ENCODE results near the gene CCDC8.
A peak's percentile ranks its signal among the peaks of the same experiment; 100 is the strongest.
"Not testable (repeated sequence)": the region's sequence is repeated elsewhere in the genome, so short reads cannot be mapped to it uniquely, and the experiment has no call there.

CCDC8 gene, protein sequence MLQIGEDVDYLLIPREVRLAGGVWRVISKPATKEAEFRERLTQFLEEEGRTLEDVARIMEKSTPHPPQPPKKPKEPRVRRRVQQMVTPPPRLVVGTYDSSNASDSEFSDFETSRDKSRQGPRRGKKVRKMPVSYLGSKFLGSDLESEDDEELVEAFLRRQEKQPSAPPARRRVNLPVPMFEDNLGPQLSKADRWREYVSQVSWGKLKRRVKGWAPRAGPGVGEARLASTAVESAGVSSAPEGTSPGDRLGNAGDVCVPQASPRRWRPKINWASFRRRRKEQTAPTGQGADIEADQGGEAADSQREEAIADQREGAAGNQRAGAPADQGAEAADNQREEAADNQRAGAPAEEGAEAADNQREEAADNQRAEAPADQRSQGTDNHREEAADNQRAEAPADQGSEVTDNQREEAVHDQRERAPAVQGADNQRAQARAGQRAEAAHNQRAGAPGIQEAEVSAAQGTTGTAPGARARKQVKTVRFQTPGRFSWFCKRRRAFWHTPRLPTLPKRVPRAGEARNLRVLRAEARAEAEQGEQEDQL

DNA sequence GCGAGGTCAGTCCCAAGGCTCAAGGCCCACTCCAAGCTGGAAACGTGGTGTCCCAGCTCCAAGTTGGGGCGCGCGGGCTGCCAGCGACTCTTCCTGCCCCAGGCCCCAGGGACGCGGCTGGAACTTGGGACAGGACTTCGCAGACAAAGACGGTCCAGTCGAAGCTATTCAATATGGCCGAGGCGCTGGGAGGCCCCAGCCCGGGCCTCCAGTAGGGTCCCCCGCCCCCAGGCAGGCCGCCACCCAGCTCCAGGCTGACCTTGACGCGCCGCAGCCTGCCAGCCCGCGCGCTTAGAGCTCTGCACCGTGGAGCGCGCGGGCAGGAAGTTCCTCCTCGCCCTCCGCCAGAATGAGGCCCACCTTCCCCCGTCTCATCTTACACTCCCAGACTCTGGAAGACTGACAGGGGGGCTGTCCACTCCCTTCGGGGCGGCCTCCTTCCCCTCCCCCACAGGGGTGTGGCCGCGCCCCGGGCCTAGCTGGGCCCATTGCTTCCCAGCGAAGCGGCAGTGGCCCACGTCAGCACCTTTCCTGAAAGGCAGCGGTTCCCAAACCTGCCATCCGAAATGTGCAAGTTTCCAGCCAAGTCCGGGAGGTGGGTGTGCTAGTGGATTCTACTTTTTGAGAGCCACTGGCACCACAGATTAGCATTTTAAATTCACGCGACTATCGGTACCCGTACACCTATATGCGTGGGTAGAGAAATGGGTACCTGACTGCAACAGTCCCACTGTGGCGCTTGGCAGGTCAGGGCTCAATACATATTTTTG, at the start of gene CCDC8:
CCDC8 (minus strand) TSS at position 303 of the 770 bp plus-strand sequence. CDS start 754 bp downstream, outside the sequence.
- DNase-seq (ENCODE audit: low spot score) = peak; percentile 52

DNA sequence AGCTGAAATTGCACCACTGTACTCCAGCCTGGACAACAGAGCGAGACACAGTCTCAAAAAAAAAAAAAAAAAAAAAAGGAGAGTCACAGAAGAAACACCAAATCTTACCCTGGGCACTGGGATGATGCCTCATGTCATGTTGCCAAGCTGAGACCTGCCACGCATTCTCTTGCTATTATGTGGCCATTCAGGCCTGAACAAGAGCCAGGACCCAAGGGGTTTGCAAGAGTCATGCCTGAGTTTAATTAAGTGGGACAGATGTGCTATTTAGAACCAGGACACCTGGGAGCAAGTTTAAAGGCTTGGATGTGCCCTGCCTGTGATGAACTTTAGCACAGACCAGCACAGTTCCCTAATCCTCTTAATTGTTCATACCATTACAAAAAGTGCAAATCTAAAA, 48.2 kb upstream of the CCDC8 start:
- DNase-seq (ENCODE audit: low spot score) = no peak

DNA sequence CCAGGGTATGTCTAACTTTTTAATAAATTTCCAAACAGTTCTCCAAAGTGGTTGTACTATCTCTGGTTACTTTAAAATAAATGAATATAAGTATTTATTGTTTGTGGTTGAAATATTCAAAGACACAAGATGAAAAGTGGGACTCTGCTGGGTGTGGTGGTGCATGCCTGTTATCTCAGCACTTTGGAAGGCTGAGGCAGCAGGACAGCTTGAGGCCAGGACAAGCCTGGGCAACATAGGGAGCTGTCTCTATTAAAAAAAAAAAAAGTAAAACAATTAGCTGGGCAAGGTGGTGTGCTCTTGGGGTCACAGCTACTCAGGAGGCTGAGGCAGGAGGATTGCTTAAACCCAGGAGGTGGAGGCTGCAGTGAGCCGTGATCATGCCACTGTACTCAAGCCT, 47.6 kb upstream of the CCDC8 start:
- DNase-seq (ENCODE audit: low spot score) = no peak

DNA sequence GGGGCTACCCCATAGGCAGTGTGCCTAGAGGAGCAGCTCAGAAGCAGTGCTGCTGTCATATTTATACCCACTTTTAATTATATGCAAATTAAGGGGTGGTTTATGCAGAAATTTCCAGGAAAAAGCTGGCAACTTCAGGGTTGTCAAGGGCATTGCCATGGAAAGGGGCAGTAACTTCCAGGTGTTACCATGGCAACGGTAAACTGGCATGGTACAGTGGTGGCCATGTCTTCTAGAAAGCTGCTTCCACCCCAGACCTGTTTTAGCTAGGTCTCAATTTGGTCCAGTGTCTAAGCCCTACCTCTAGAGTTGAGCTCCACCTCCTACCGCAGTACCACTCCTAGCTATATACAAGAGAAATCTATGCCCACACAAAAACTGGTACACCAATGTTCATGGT, 46.7 kb upstream of the CCDC8 start:
- DNase-seq (ENCODE audit: low spot score) = no peak

DNA sequence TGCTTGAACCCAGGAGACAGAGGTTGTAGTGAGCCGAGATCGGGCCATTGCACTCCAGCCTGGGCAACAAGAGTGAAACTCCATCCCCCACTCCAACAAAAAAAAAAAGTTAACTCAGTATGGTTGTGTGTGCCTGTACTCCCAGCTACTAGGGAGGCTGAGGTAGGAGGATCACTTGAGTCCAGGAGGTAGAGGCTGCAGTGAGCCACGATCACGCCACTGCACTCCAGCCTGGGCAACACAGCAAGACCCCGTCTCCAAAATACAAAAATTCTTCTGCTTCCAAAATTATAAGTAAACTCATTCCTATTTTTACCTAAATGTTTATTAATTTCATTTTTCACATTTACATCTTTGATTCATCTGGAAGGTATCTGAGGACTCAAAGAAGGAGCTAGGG, 43.6 kb upstream of the CCDC8 start:
- no peak for DNase-seq (ENCODE audit: low spot score)

DNA sequence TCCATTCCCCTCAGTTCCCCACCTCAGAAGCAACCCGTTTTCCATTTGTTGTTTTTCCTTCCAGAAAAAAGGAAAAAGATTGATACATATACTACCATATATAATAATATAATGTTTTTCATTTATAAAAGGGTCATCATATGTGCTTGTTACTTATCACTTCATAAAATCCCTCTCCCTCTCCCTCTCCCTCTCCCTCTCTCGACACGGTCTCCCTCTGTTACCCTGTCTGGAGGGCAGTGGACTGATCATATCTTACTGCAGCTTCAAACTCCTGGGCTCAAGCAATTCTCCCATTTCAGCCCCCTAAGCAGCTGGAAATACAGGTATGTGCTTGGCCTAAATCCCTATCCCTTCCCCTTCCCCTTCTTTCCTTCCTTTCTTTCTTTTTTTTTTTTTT, 40.9 kb upstream of the CCDC8 start:
- DNase-seq (ENCODE audit: low spot score) = no peak

DNA sequence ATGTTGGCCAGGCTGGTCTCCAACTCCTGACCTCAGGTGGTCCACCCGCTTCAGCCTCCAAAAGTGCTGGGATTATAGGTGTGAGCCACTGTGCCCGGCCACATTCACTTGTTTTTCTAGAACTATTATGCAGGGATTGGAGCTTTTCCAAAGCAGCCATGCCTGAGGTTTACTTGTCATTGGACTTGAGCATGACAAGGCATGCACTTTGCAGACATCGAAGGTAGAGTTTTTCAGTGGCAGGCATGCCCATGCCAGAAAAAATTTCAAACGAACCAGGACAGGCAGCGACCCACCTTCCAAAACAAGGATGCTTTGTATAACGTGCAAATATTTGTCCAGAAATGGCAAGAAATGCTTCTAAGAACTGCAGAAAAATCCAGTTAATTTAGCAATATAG, 40.3 kb upstream of the CCDC8 start:
- DNase-seq (ENCODE audit: low spot score) = no peak

DNA sequence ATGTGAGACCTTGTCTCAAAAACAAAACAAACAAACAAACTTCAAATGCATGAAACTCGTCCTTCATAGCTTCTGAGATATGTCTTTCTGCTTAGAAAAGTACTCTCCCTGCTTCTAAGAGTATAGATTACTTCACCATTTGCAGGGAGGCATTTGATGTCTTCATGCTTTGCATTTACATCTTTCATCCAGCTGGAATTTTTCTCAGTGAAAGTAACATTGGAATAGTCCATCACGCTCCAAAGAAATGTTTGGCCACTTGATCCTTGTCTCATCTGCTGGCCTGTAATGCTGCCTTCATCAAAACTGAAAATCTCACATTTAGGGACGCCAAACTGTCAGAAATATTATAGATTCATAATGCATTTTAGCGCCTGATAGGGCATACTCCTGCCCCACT, 38.8 kb upstream of the CCDC8 start:
- DNase-seq (ENCODE audit: low spot score) = no peak

DNA sequence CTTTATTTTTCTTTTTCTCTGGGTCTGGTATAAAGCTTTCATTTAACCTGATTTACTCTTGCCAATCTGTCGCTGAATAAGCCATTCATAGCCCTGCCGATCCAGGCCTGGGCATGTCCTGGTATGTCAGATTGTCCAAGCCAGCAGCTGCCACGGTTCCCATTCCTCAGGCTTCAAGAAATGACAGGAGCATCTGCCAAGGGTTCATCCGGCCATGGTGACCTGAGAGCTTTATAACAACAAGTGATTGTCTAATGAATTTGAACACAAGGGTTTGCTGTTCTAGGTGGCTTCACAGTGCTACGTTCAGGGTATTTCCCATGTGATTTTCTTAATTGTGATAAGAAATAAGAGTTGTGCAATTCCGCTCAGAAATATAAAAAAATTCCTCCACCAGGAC, 38.0 kb upstream of the CCDC8 start:
- no peak for DNase-seq (ENCODE audit: low spot score)

DNA sequence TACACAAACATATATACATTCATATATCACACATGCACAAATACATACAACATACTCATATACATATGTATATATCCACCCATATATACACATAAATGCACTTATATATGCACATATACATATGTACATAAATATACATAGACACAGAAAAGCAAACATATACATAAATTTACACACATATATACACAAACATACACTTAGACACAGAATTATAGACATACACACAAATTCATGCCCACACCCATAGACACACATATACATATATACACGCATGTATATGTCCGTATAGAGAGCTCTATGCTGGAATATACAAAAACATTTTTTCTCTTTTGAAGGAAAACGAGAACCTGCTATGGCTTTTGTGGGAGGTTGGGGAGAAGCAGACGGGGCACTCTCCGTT, 37.4 kb upstream of the CCDC8 start:
- no peak for DNase-seq (ENCODE audit: low spot score)

DNA sequence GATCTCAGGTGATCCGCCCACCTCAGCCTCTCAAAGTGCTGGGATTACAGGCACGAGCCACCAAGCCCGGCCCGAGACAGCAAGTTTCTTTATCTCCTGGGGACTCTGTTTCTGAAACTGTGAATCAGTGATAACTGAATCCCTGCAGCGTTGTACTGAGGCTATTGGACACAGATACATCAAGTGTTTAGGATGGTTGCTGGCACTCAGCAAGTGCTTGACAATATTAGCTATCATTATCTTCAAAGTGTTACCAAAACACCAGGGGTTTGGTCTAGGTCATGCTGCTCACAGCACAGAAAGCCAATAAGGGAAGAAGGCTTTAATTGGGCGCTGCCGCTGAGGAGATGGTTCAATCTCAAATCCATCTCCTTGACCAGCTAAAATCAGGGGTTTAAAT, 35.9 kb upstream of the CCDC8 start:
- no peak for DNase-seq (ENCODE audit: low spot score)

DNA sequence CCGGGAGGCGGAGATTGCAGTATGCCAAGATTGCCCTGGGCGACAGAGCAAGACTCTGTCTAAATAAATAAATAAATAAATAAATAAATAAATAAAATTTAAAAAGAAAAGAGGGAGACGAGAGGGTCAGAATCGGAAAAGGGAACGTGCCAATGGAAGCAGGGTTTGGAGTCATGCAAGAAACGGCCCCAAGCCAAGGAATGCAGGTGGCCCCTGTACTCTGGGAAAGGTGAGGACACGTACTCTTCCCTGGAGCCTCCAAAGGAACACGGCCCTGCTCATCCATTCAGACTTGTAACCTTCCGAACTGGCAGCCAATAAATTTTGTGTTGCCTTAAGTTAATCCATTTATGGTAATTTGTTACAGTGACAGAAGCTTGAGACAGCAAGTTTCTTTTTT, 35.2 kb upstream of the CCDC8 start:
- DNase-seq (ENCODE audit: low spot score) = no peak

DNA sequence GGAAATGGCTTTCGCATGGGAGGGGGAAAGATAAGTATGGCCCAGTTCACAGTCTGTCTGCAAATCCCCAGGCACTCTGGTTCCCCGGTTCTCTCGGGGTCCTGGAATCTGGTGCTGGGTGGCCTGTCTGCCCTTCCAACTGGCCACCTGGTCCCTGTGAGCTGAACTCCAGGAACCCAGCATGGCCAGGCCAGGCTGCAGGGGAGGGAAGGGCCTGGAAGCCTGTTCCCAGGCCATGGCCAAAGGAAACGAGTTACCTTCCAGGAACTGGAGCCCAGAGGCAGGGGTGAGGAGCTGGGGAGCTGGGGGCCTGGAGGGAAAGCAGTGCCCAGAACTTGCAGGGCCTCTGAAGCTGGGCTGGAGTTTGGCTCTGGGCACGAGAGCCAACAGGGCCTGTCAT, 34.5 kb upstream of the CCDC8 start:
- DNase-seq (ENCODE audit: low spot score) = no peak

DNA sequence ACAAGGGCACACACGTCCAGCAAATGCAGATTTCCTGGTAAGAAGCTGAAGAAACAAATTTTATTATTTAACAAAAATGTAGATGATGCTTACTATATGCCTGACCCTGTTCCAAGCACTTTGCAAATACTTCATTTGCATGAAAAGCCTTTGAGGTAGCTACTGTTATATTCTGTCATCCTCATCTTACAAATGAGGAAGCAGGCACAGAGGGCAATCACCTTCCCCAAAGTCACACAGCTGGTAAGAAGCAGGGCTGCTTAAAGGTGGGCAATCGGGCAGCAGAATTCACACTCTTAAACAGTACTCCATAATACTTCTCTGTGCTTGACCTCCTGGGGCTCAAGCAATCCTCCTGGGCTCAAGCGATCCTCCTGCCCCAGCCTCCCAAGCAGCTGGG, 33.6 kb upstream of the CCDC8 start:
- no peak for DNase-seq (ENCODE audit: low spot score)

DNA sequence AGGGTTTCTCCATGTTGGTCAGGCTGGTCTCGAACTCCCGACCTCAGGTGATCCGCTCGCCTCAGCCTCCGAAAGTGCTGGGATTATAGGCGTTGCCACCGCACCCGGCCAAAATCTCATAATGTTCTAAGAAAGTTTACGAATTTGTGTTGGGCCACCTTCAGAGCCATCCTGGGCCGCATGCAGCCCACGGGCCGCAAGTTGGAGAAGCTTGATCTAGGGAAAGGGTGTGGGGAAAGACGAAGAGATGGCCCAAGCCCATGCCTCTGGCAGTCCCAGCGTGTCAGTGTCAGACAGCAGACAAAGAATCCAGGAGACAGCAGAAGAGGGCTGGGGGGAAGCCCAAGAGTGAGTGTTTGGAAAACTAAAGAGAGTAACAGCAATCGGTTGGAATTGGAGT, 32.7 kb upstream of the CCDC8 start:
- DNase-seq (ENCODE audit: low spot score) = no peak

DNA sequence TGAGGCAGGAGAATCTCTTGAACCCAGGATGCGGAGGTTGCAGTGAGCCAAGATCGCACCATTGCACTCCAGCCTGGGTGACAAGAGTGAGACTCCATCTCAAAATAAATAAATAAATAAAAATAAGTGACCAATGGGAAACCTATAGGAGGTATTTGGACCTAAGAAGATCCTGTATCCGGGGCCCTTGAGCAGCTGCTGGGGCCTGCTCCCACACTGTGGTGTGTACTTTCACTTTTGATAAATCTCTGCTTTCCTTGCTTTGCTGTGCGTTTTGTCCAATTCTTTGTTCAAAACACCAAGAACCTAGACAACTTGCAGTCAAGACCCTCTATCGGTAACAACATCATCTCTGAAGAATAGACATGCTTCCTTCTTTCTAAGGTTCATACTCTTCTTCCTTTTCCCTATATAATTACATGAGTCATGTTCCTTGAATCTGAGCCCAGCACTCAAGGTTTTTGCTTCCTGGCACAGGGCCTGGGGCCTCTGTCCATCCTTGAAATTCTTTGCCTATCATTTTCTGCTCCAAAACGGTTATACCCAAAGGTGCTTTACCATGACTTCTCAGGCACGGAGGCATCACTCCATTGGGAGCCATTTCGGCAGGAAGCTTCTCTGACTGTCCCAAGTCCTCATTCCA, 29.6 kb upstream of the CCDC8 start:
- DNase-seq (ENCODE audit: low spot score) = no peak

DNA sequence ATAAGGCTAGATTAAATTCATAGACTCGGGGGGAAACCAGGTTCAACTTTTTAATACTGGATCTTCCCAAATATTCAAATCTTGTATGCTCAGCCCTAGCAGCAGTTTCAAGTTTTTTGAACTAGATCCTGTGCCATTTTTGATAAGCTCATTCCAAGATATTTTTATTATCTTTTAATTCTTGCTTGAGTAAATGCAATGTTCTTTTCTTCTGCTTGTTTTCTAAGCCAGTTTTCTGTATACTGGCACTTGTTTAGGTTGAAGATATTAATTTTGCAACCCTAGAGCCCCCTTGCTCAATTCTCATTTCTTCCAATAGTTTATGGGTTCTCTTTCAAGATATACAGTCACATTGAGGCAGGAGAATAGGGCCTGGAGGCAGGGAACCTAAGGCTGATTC, 28.5 kb upstream of the CCDC8 start:
- no peak for DNase-seq (ENCODE audit: low spot score)

DNA sequence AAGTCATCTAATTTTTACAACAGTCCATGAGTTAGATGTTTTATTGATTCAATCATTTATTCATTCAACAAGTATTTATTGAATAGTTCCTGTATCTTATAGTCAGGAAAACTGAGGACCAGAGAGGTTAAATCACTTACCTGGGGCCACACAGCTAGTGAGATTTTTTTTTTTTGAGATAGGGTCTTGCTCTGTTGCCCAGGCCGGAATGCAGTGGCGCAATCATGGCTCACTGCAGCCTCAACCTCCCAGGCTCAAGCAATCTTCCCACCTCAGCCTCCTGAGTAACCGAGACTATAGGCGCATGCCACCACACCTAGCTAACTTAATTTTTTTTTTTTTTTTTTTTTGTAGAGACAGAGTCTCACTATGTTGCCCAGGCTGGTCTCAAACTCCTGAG, 22.3 kb upstream of the CCDC8 start:
- DNase-seq (ENCODE audit: low spot score) = not testable (repeated sequence)

DNA sequence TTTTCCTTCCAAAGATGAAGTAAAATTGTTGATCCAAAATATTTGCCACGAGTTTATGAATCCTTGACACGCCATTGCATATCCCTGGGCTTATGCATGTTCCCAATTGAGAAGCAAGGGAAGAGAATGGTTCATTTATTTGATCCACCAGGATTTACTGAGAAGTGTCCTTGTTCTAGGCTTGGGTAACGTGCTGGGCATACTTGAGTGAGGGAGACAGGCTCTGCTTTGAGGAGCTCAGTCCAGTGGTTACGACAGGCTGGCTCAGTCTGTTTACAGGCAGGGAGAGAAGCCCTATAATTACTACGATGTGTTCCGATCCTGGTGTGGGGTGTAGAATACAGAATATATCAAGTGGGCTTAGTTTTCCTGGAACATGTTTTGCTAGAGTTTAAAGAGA, 21.6 kb upstream of the CCDC8 start:
- DNase-seq (ENCODE audit: low spot score) = no peak

DNA sequence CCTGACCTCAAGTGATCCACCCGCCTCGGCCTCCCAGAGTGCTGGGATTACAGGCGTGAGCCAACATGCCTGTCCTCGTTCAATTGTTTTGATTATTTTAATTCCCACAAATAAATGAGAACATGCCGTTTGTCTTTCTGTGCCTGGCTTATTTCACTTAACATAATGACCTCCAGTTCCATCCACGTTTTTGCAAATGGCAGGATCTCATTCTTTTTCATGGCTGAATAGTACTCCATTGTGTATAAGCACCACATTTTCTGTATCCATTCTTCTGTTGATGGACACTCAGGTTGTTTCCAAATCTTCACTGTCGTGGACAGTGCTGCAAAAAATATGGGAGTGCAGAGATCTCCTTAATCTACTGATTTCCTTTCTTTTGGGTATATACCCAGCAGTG, 20.1 kb upstream of the CCDC8 start:
- not testable (repeated sequence) for DNase-seq (ENCODE audit: low spot score)

DNA sequence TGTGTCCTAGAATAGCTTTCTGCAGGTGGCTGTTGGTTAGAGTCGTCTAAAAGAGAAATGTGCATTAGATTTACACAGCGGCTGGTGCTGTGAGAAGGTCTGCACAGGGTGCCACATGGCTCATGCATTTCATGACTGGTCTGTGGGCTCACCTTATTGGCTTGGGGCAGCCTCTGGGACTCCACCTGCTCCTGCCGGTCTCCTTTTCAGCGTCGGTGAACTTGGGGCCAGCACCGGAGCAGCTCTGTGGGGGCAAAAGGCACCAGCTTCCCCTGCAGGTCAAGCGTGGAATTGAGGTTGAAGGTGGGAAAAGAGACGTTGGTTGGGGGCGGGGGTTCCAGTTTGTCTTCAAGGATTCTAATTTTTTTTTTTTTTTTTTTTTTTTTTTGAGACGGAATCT, 18.5 kb upstream of the CCDC8 start:
- DNase-seq (ENCODE audit: low spot score) = peak; percentile 53

DNA sequence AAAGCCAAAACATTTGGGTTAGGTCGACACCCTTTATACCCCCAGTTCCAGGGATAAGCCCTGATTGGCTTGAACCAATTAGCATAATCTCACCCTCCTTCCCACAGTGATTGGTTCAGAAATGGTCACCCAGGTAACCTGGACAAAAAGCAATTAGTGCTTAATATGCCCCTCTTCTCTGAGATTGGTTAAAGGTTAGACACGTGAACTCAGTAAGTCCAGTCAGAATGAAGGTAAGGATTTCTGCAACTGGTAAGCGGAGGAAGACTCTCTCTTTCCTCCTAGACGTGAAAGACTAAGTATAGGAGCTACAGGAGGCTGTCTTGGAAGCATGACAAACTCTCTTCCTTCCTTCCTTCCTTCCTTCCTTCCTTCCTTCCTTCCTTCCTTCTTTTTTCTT, 16.6 kb upstream of the CCDC8 start:
- no peak for DNase-seq (ENCODE audit: low spot score)

All from HuH-7 (cell line).